A549 (cell line): ENCODE measurements around the gene TTC17. TPM values are rescaled to one million over a fixed set of nuclear protein-coding genes. Genes with fewer than 3 reads are reported as not detected.
A peak's percentile ranks its signal among the peaks of the same experiment; 100 is the strongest.

Experiments used
- ATAC-seq, 2 experiments: fragments of 200-7000 bp in 1 of 2; fragments of >200 bp in 1 of 2; cut with Nextera tagmentation in 1 of 2; cut with Tn5 transposase in 1 of 2; 3 replicates each; pipeline versions ENCODE4 v1.8.0 to v1.9.1; 2018 to 2020; ENCODE audit warnings: mild to moderate bottlenecking in 1 of 2, moderate library complexity in 1 of 2
- CTCF ChIA-PET: fragments of 300-600 bp; sonication (Branson Sonifier 250); formaldehyde crosslinking; extraction: SDS; loops from one replicate; lab custom pipeline; 2021; ENCODE audit warnings: antibody characterized with exemption, inconsistent platforms; lab: Yijun Ruan, JAX
- POLR2A ChIA-PET: fragments of 350-600 bp; formaldehyde crosslinking; extraction: SDS; loops from one replicate; lab custom pipeline; 2021; ENCODE audit warnings: antibody characterized with exemption, inconsistent platforms; lab: Yijun Ruan, JAX
- DNase-seq, 2 experiments: peaks; one replicate each; pipeline versions ENCODE4 v3.0.0 to v3.0.0-alpha.2; 2011 to 2016; ENCODE audit warnings: low read depth in 1 of 2, low spot score in 1 of 2
- FAIRE-seq: peaks from 2 replicates; lab custom pipeline; 2011; peaks lifted over from hg19 to GRCh38; lab: Jason Lieb, UNC
- H3K27ac ChIP-seq, 2 experiments: fragments of >200 bp; sonication (Bioruptor Twin); formaldehyde crosslinking; 3 replicates each; pipeline ENCODE4 v1.5.1; 2016 to 2017
- H3K4me1 ChIP-seq: fragments of >200 bp; sonication (Bioruptor Twin); formaldehyde crosslinking; 3 replicates; pipeline ENCODE4 v1.6.1; 2016
- H3K4me2 ChIP-seq: fragments of >200 bp; sonication (Bioruptor Twin); formaldehyde crosslinking; 3 replicates; pipeline ENCODE4 v1.6.1; 2016
- H3K4me3 ChIP-seq: fragments of >200 bp; sonication (Bioruptor Twin); formaldehyde crosslinking; 3 replicates; pipeline ENCODE4 v1.5.1; 2016
- H3K9me3 ChIP-seq: fragments of >200 bp; sonication (Bioruptor Twin); formaldehyde crosslinking; 3 replicates; pipeline ENCODE4 v1.6.1; 2016
- CBX2 ChIP-seq: fragments of 200-600 bp; sonication (generic); IDR thresholded peaks from 2 replicates; pipeline ENCODE4 v1.6.1; 2016; ENCODE audit warnings: low read depth, mild to moderate bottlenecking, borderline replicate concordance
- CHD2 ChIP-seq: fragments of 150-350 bp; IDR thresholded peaks from 2 replicates; pipeline ENCODE4 v1.6.1; 2014; ENCODE audit warnings: low read length; ENCODE audit not compliant: partially characterized antibody
- EHF ChIP-seq: fragments of 250-450 bp; sonication (Bioruptor Pico); IDR thresholded peaks from 2 replicates; pipeline ENCODE4 v1.5.0; 2020; ENCODE audit warnings: mild to moderate bottlenecking
- ESRRA ChIP-seq: fragments of 150-350 bp; IDR thresholded peaks from 2 replicates; pipeline ENCODE4 v1.6.1; 2014; ENCODE audit warnings: mild to moderate bottlenecking, low read length, borderline replicate concordance
- FOXS1 ChIP-seq: fragments of 250-450 bp; sonication (Bioruptor Pico); IDR thresholded peaks from 2 replicates; pipeline ENCODE4 v1.5.0; 2020; ENCODE audit warnings: mild to moderate bottlenecking, moderate library complexity
- HOXA7 ChIP-seq: fragments of 250-450 bp; sonication (Bioruptor Pico); IDR thresholded peaks from 2 replicates; pipeline ENCODE4 v1.5.0; 2020; ENCODE audit warnings: mild to moderate bottlenecking, moderate library complexity
- HOXB13 ChIP-seq: fragments of 250-450 bp; sonication (Bioruptor Pico); IDR thresholded peaks from 2 replicates; pipeline ENCODE4 v1.5.0; 2020; ENCODE audit warnings: low read depth, mild to moderate bottlenecking, moderate library complexity
- HOXB5 ChIP-seq: fragments of 250-450 bp; sonication (Bioruptor Pico); IDR thresholded peaks from 2 replicates; pipeline ENCODE4 v1.5.0; 2020; ENCODE audit warnings: mild to moderate bottlenecking, moderate library complexity
- KDM5A ChIP-seq: fragments of 200-600 bp; sonication (generic); IDR thresholded peaks from 2 replicates; pipeline ENCODE4 v1.6.1; 2016; ENCODE audit warnings: antibody characterized with exemption, mild to moderate bottlenecking
- NFE2L2 ChIP-seq: fragments of 150-350 bp; conservative IDR thresholded peaks from 2 replicates; pipeline ENCODE4 v1.6.1; 2014; ENCODE audit warnings: low read length
- NPAS2 ChIP-seq: fragments of 250-450 bp; sonication (Bioruptor Pico); IDR thresholded peaks from 2 replicates; pipeline ENCODE4 v1.8.0; 2022; ENCODE audit warnings: mild to moderate bottlenecking, moderate library complexity, borderline replicate concordance
- PHF8 ChIP-seq: fragments of 200-600 bp; sonication (generic); IDR thresholded peaks from 2 replicates; pipeline ENCODE4 v1.6.1; 2016; ENCODE audit warnings: low read depth, mild to moderate bottlenecking, antibody characterized with exemption, moderate library complexity, borderline replicate concordance
- POLR2AphosphoS2 ChIP-seq: conservative IDR thresholded peaks from 2 replicates; pipeline ENCODE4 v1.6.1; 2012; ENCODE audit warnings: low read length, improper control_type of control experiment, inconsistent platforms
- RAD21 ChIP-seq, 2 experiments: fragments of >200 bp in 1 of 2; sonication (Bioruptor Twin) in 1 of 2; formaldehyde crosslinking in 1 of 2; IDR thresholded peaks in 1 of 2; conservative IDR thresholded peaks in 1 of 2; 2 replicates in 1 of 2; 3 replicates in 1 of 2; pipeline ENCODE4 v1.6.1; 2012 to 2018; ENCODE audit warnings: inconsistent platforms in 1 of 2
- RFX5 ChIP-seq: fragments of 450-650 bp; IDR thresholded peaks from 2 replicates; pipeline ENCODE4 v1.7.1; 2014; ENCODE audit warnings: antibody characterized with exemption, mild to moderate bottlenecking, moderate library complexity
- SMC3 ChIP-seq: fragments of >200 bp; sonication (Bioruptor Twin); formaldehyde crosslinking; IDR thresholded peaks from 3 replicates; pipeline ENCODE4 v1.6.1; 2018; ENCODE audit warnings: inconsistent platforms
- SREBF2 ChIP-seq: fragments of 450-650 bp; IDR thresholded peaks from 2 replicates; pipeline ENCODE4 v1.6.1; 2014; ENCODE audit warnings: mild to moderate bottlenecking, moderate library complexity
- TFCP2L1 ChIP-seq: fragments of 250-450 bp; sonication (Bioruptor Pico); IDR thresholded peaks from 2 replicates; pipeline ENCODE4 v1.5.0; 2021; ENCODE audit warnings: mild to moderate bottlenecking
- TP53 ChIP-seq: fragments of 250-450 bp; sonication (Bioruptor Pico); IDR thresholded peaks from 2 replicates; pipeline ENCODE4 v1.5.0; 2021; ENCODE audit warnings: mild to moderate bottlenecking, moderate library complexity
- ZC3H11A ChIP-seq: fragments of 450-650 bp; IDR thresholded peaks from 2 replicates; pipeline ENCODE4 v1.6.1; 2014; ENCODE audit warnings: antibody characterized with exemption, mild to moderate bottlenecking
- ZFP36 ChIP-seq: fragments of 450-650 bp; IDR thresholded peaks from 2 replicates; pipeline ENCODE4 v1.6.1; 2014; ENCODE audit warnings: borderline replicate concordance; ENCODE audit not compliant: partially characterized antibody
- WGBS: methylation state at CpG from one replicate; pipeline ENCODE4 v1.1.6; 2017; ENCODE audit errors: missing lambda C conversion rate; 5-methylcytosine and 5-hydroxymethylcytosine counted together
- polyA plus RNA-seq, 4 experiments: library from polyadenylated mRNA; depleted of rRNA in 3 of 4; stranded (reverse); fragments of >200 nt; fragmentation: RNase III in 1 of 4; extraction: RNeasy Plus Mini Kit Qiagen cat#74134 plus additional on column Dnase treatment in 1 of 4; gene quantifications; 2 replicates in 3 of 4; 3 replicates in 1 of 4; pipeline ENCODE4 v1.2.3, GENCODE V29; 2011 to 2017
- TF ChIP-seq, protein P1 (sequence below): fragments of 250-450 bp; sonication (Bioruptor Pico); IDR thresholded peaks from 2 replicates; pipeline ENCODE4 v1.5.0; 2021; ENCODE audit warnings: mild to moderate bottlenecking, moderate library complexity, borderline replicate concordance
- TF ChIP-seq, protein P2 (sequence below): fragments of >200 bp; sonication (Bioruptor Twin); formaldehyde crosslinking; IDR thresholded peaks from 3 replicates; pipeline ENCODE4 v1.5.1; 2016
- TF ChIP-seq, protein P3 (sequence below): fragments of 250-450 bp; sonication (Bioruptor Pico); IDR thresholded peaks from 2 replicates; pipeline ENCODE4 v1.5.0; 2020; ENCODE audit warnings: low read depth, mild to moderate bottlenecking, moderate library complexity
- TF ChIP-seq, protein P4 (sequence below): fragments of 450-650 bp; IDR thresholded peaks from 2 replicates; pipeline ENCODE4 v1.6.1; 2014; ENCODE audit warnings: antibody characterized with exemption
- TF ChIP-seq, protein P5 (sequence below): fragments of 150-350 bp; IDR thresholded peaks from 2 replicates; pipeline ENCODE4 v1.6.1; 2014; ENCODE audit warnings: low read depth, mild to moderate bottlenecking, low read length

Gene TTC17
- polyA plus RNA-seq, 2 of the 4 experiments (the other 2 are of a cell fraction): 28.9 to 89.4 TPM

DNA sequence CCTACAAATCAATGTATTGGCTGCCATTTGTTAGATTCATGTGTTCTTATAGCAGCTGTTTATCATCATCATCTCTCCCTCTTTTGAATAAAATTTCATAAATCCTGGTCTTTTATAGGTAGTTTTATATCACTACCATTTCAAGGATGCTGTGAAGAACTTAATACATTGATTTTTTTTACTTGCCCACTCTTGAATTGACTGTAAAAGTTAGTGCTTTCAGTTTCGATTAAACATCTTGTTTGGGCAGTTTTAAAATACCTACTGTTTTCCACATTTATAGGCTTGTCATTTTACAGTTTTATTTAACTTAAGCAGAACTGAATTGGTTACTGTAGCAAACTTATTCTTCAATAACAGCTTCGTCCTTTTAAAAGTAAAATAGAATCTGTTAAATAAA lies 59.5 kb downstream of the TTC17 start:
- Histone ChIP-seq H3K4me1 (no peaks in the 10 kb centered on the region), H3K4me2 (no peak overlapping the region), H3K4me3 (no peak overlapping the region), H3K27ac (no peak overlapping the region), H3K9me3 (no peaks in the 10 kb centered on the region)
- no peak for TF ChIP-seq HOXB13 (CRISPR knock-in tag)
- no peak for TF ChIP-seq CBX2
- TF ChIP-seq, protein P1, sequence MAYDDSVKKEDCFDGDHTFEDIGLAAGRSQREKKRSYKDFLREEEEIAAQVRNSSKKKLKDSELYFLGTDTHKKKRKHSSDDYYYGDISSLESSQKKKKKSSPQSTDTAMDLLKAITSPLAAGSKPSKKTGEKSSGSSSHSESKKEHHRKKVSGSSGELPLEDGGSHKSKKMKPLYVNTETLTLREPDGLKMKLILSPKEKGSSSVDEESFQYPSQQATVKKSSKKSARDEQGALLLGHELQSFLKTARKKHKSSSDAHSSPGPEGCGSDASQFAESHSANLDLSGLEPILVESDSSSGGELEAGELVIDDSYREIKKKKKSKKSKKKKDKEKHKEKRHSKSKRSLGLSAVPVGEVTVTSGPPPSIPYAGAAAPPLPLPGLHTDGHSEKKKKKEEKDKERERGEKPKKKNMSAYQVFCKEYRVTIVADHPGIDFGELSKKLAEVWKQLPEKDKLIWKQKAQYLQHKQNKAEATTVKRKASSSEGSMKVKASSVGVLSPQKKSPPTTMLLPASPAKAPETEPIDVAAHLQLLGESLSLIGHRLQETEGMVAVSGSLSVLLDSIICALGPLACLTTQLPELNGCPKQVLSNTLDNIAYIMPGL (CRISPR knock-in tag): no peak
- TF ChIP-seq, protein P2, sequence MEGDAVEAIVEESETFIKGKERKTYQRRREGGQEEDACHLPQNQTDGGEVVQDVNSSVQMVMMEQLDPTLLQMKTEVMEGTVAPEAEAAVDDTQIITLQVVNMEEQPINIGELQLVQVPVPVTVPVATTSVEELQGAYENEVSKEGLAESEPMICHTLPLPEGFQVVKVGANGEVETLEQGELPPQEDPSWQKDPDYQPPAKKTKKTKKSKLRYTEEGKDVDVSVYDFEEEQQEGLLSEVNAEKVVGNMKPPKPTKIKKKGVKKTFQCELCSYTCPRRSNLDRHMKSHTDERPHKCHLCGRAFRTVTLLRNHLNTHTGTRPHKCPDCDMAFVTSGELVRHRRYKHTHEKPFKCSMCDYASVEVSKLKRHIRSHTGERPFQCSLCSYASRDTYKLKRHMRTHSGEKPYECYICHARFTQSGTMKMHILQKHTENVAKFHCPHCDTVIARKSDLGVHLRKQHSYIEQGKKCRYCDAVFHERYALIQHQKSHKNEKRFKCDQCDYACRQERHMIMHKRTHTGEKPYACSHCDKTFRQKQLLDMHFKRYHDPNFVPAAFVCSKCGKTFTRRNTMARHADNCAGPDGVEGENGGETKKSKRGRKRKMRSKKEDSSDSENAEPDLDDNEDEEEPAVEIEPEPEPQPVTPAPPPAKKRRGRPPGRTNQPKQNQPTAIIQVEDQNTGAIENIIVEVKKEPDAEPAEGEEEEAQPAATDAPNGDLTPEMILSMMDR: no peak
- TF ChIP-seq TP53: no peak
- TF ChIP-seq FOXS1: no peak
- no peak for TF ChIP-seq KDM5A
- TF ChIP-seq TFCP2L1 (CRISPR knock-in tag): no peak
- TF ChIP-seq SREBF2: no peak
- no peak for TF ChIP-seq ZFP36
- TF ChIP-seq RFX5: no peak
- TF ChIP-seq, protein P3, sequence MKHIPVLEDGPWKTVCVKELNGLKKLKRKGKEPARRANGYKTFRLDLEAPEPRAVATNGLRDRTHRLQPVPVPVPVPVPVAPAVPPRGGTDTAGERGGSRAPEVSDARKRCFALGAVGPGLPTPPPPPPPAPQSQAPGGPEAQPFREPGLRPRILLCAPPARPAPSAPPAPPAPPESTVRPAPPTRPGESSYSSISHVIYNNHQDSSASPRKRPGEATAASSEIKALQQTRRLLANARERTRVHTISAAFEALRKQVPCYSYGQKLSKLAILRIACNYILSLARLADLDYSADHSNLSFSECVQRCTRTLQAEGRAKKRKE (CRISPR knock-in tag): no peak
- WGBS: 92% methylated on average over 2 of the region's 2 CpGs
- ATAC-seq (no peak), DNase-seq (no peak), FAIRE-seq (no peak)
- ChIA-PET POLR2A (no interaction called here), CTCF (interaction anchor here (1.8 to 3.0 kb wide), 2 partner anchors 14 to 106 kb away, joined by 9 to 10 read pairs; partner anchors contain the start of gene API5)

DNA sequence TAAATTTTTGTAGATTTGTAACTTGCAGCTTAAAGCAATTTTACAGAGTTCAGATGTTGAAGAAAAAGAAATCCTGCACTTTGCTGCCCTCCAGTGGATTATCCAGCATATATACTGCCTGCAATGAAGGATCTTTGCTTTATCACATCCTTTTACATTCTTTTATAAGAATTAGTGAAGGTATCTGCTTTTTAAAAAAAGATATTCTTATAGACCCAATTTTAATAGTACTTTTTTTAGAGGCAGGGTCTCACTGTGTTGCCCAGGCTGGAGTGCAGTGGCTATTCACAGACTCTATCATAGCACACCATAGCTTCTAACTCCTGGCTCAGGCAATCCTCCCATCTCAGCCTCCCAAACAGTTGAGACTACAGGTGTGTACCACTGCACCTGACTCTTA lies 60.7 kb downstream of the TTC17 start:
- DNase-seq: peak; percentile 6 to 44
- peak; percentile 70 to 87; a peak in 4 of 6 replicates for ATAC-seq
- ChIA-PET CTCF (interaction anchor here (0.6 to 3.0 kb wide), 17 partner anchors 8 to 432 kb away, joined by 3 to 10 read pairs (median 4); partner anchors contain the start of gene API5), POLR2A (interaction anchor here (0.9 kb wide), 1 partner anchor 61 kb away, joined by 3 read pairs; the partner anchor contains the start of gene TTC17)
- no peaks in the 10 kb centered on the region for H3K4me1 ChIP-seq
- no peak for FAIRE-seq
- no peak overlapping the region for H3K4me3 ChIP-seq
- no peaks in the 10 kb centered on the region for H3K9me3 ChIP-seq
- no peak overlapping the region for H3K4me2 ChIP-seq
- peak; percentile 51 for TF ChIP-seq SMC3
- TF ChIP-seq HOXA7 (CRISPR knock-in tag): no peak
- peak; percentile 65 to 70 for TF ChIP-seq RAD21 (conservative IDR thresholded peaks at IDR 0.05 in 1 of 2, IDR thresholded peaks at IDR 0.05 in 1 of 2)
- TF ChIP-seq, protein P2: peak; percentile 76
- H3K27ac ChIP-seq: no peak overlapping the region

DNA sequence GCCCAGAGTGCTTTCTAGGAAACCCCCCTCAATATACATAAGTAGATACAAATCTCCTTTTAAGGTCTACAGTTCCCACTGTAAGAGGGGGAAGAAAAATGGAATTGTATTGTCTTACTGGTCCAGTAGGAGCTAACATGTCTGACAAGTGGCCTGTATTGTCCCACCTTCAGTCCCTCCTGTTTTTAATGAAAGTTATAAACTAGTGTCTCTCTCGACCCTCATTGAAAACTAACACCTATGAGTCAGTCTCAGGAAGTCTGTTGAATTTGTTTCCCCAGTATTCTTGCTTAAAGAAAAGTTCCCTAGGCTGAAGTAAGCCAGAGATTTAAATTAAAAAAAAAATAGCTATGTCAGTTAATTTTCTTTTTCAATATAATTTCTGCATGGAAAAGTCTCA lies 69.3 kb downstream of the TTC17 start:
- 58% methylated on average over 1 of the region's 1 CpG for WGBS
- no peak overlapping the region for H3K27ac ChIP-seq
- POLR2A ChIA-PET: no interaction called here
- FAIRE-seq (no peak), DNase-seq (no peak), ATAC-seq (no peak)
- CTCF ChIA-PET: interaction anchor here (0.6 kb wide), 1 partner anchor 106 kb away, joined by 3 read pairs; no protein-coding TSS in a partner anchor
- no peak overlapping the region for H3K4me3 ChIP-seq
- no peak overlapping the region for H3K4me2 ChIP-seq
- H3K9me3 ChIP-seq: no peaks in the 10 kb centered on the region
- H3K4me1 ChIP-seq: no peaks in the 10 kb centered on the region
- TF ChIP-seq EHF (CRISPR knock-in tag): no peak
- TF ChIP-seq ZC3H11A: no peak
- TF ChIP-seq, protein P4, sequence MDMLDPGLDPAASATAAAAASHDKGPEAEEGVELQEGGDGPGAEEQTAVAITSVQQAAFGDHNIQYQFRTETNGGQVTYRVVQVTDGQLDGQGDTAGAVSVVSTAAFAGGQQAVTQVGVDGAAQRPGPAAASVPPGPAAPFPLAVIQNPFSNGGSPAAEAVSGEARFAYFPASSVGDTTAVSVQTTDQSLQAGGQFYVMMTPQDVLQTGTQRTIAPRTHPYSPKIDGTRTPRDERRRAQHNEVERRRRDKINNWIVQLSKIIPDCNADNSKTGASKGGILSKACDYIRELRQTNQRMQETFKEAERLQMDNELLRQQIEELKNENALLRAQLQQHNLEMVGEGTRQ: no peak
- no peak for TF ChIP-seq POLR2AphosphoS2
- no peak for TF ChIP-seq HOXB5 (CRISPR knock-in tag)
- no peak for TF ChIP-seq CHD2
- TF ChIP-seq, protein P5, sequence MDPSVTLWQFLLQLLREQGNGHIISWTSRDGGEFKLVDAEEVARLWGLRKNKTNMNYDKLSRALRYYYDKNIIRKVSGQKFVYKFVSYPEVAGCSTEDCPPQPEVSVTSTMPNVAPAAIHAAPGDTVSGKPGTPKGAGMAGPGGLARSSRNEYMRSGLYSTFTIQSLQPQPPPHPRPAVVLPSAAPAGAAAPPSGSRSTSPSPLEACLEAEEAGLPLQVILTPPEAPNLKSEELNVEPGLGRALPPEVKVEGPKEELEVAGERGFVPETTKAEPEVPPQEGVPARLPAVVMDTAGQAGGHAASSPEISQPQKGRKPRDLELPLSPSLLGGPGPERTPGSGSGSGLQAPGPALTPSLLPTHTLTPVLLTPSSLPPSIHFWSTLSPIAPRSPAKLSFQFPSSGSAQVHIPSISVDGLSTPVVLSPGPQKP: no peak
- no peak for TF ChIP-seq NPAS2 (CRISPR knock-in tag)
- no peak for TF ChIP-seq NFE2L2
- no peak for TF ChIP-seq PHF8
- no peak for TF ChIP-seq TP53
- TF ChIP-seq ESRRA: no peak
